Esophagus mucosa (tissue), 1 donor: Measurements from ENCODE around the gene SLC13A4. TPM values are rescaled to one million over a fixed set of nuclear protein-coding genes. Genes with fewer than 3 reads are reported as not detected.
"Not testable (repeated sequence)": the region's sequence is repeated elsewhere in the genome, so short reads cannot be mapped to it uniquely, and the experiment has no call there.

ENCODE experiments used
- ATAC-seq: fragments of 200-7000 bp; cut with Tn5 transposase; one replicate; pipeline ENCODE4 v1.9.1; 2020
- total RNA-seq: library from RNA; stranded (reverse); gene quantifications from one replicate; pipeline ENCODE4 v1.2.4, GENCODE V29; 2023
- donor health status: DM: yes; HTN: yes; CAD: no.

Gene SLC13A4
- total RNA-seq, 1 donor from 2014 or later = 3.0 TPM

- no peak for ATAC-seq
These were observed 10.3 kb downstream of the SLC13A4 start for GRCh38 chr7:135717693-135718092.

GRCh38 chr7:135716677-135717238 is 11.2 kb downstream of the SLC13A4 start:
- ATAC-seq = peak; percentile 50

DNA sequence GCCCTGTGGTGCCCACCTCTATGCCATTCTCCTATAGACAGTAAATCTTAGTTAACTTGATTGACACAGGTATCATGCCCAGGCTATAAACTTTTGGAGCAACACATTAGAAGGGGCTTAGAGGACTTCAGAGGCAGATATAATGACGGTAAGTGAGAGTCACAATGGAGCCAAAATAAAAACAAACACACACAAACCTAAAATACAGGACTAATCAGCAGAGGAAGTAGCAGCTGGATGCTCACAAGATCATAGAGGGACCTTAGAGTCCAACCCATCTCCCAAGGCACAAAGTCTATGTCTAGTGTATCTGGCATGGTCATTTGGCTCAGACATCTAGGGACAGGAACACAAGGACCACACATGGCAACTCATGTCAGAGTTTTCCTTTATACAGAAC is 12.3 kb downstream of the SLC13A4 start:
- no peak for ATAC-seq

DNA sequence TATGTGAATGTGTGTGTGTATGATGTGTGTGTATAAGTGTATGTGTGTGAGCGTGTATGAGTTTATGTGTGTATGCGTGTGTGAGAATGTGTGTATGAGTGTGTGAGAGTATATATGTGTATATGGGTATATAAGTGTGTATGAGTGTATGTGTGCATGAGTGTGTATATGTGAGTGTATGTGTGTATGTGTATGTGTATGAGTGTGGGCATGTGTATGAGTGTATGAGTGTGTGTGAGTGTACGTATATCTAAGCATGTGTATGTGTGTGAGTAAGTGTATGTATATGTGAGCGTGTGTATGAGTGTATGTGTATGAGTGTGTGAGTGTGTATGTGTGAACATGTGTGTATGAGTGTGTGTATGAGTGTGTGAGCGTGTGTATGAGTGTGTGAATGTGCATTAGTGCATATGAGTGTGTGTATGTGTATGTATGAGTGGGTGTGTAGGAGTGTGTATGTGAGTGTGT is 12.9 kb downstream of the SLC13A4 start:
- no peak for ATAC-seq

GRCh38 chr7:135714534-135715009 is 13.4 kb downstream of the SLC13A4 start:
- ATAC-seq = peak; percentile 73

GRCh38 chr7:135713836-135714470 is 14.0 kb downstream of the SLC13A4 start:
- ATAC-seq = peak; percentile 34

DNA sequence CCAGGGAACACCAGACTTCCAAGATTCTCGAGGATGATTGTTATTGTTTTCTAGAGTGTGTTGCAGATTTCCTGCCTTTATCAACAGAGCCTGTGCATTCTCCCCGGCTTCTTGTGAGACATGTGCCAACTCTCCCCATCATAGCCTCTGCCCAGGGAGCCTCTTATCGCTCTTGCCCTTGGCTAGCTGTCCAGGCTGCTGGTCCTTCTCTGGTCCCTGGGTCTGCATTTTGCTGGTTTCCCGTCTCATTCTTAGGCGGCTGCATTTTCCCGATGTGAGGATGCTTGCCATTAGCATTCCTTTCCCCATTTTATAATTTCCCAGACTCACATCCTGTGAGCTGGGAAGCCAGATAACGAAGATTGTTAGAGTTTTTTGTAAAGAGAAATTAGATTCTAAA is 15.2 kb downstream of the SLC13A4 start:
- no peak for ATAC-seq

DNA sequence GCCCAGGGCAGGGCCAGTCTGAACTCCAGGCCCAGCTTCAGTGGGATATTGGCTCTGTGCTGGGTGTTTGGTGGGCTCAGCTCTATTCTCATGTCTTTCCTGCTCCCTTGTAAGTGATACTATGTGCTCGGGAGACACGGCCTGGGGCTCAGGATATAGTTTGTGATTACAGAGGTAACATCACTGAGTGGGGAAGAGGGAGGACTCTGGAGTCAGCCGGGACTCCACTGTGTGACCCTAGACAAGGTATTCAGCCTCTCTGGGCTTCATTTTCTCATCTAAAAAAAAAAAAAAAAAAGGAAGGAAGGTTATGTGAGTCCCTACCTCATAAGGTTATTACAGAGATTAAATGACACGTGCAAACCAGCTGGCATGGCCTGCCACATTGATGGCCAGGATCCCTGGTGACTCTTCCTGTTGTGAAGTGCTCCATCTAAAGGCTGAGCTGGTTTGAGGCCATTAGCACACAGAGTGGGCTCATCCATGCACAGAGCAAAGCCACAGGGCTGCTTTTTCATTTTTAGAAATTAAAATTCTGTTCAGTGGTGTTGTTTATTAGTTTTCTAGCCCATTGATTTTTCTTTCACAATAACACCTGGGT is 15.7 kb downstream of the SLC13A4 start:
- no peak for ATAC-seq

GRCh38 chr7:135711139-135711469 is 16.9 kb downstream of the SLC13A4 start:
- no peak for ATAC-seq

DNA sequence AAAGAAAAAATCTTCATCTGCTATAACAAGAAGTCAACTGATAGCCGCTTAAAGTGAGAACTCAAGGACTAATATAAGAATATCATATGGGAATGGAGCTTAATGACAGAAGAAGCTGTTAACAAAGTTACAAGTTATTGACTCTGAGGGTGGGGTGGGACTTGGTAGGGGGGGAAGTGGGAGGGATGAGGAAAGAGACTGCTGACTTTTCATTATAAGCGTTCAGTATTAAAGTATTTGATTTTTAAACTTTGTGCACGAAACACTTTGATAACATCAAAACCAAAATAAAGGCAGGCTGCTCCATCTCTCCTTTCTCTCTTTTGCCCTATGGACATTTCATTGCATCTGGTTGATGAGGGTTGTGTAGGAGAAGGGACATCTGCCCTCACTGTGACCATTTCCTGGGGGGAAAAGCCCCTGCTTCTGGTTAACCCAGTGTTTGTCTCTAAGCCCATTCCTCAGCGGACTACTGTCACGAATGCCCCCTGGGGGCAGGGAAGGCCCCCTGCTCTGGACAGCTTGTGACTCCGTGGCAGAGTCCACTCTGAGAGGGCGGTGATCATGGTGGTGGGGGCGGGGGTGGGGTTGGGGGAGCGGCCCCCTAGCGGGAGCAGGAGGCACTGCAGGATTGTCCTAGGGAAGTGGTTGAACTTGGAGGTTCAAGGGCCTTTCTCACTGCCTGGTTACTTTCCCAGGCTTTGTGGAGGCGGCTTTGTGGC is 17.4 kb downstream of the SLC13A4 start:
- ATAC-seq = no peak

DNA sequence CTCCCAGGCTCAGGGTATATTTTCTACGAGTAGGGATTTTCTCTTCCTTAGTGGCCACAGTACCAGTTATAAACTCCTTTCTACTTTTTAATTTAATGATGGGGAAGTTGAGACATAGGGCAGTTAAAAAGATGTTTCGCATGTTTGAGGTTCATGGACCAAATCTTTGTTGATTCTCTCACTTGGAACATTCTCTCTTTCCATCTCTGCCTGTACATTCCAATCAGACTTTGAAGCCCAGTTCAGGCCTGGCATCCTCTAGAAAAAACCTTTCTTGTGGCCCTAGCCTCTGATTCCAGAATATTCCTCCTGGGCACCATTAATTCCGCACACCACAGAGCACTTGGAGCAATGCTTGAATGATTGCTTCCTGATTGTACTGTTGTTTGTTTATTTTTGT is 18.5 kb downstream of the SLC13A4 start:
- no peak for ATAC-seq

- ATAC-seq = no peak
These were observed 19.9 kb downstream of the SLC13A4 start for GRCh38 chr7:135708041-135708440.

DNA sequence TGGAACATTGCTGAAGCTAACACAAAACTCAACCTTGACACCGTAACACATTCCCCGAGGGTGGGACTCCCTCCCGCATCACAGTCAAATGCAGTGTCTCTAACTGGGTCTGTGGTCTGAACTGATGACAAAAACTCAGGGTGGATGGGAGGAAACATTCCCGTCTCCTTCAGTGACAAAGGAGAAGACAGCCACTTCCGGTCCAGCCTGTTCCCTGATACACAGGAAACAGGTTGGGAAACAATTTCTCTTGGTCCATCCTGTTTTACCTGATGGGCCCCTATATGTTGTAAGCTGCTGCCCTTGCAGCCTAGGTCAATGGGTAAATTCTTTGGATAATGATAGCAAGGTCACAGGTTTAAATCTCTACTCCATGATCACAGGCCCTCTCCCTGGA is 20.4 kb downstream of the SLC13A4 start:
- ATAC-seq = peak; percentile 77

DNA sequence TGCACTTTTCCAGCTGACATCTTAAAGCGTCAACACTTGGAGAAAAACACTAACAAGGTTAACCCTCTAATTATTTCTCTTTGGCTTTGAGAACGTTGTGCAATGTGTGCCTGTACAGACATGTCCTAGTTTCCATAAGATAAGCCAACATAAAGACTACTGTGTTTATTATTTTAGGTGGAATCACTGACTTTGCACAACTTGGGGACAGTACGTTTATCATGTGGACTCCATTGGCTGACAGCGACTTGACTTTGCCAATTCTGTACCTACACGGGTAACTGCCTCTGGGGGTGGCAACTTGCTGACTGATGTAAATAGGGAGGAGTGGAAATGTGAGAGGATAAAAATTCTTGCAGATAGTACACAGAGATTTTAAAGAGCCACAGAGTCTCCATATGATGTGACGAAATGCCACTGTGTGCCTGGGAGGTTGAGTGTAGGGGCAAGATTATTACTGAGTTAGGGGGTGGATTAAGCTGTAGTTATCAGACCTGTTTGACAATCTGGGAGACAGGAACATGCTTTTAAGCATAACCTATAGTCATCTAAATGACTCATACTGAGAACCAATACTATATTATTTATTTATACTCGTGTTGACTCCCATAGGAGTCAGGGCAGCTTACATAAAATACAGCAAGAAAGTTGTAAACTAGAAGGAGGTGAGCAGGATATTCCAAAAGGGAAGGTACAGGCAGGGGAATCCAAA is 21.0 kb downstream of the SLC13A4 start:
- peak; percentile 91 for ATAC-seq

DNA sequence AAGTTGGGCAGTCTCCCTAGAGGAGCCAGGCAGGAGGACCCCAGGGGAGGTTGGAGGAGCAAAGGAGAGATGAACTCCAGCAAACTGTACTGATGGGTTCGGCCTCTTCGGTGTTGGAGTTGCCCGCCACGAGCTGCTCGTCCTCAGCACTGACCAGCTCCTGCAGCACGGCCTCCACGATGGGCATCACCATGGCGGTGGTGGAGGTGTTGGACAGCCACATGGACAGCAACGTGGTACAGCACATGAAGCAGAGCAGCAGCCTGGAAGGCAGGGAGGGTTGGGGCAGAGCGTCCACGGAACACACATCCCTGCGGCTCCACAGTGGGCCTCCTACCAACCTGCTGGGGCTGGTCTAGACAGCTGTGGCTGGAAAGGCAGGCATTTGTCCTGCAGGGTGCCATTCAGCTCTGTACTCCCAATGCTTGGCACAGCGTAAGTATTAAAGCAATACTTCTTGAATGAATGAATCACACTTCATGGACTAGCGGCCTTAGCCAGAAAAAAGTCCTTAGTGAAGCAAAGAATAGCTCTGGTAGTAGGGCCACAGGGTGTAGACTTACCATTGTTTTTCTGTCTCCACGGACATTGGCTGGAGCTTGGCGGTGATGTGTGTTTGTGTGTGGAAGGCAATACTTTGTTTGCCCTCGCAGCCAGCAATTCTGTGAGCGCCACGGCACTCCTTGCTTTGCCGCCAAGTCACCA is 21.8 kb downstream of the SLC13A4 start:
- peak; percentile 77 for ATAC-seq

- ATAC-seq = no peak
These were observed 23.3 kb downstream of the SLC13A4 start for GRCh38 chr7:135704698-135705097.

GRCh38 chr7:135704074-135704473 is 23.9 kb downstream of the SLC13A4 start:
- ATAC-seq = no peak

- peak; percentile 54 for ATAC-seq
These were observed 30.5 kb downstream of the SLC13A4 start for GRCh38 chr7:135697276-135698049.

- ATAC-seq = no peak
These were observed 34.4 kb downstream of the SLC13A4 start for GRCh38 chr7:135693558-135693957.

- ATAC-seq = not testable (repeated sequence)
These were observed 35.4 kb downstream of the SLC13A4 start for GRCh38 chr7:135692606-135693005.

DNA sequence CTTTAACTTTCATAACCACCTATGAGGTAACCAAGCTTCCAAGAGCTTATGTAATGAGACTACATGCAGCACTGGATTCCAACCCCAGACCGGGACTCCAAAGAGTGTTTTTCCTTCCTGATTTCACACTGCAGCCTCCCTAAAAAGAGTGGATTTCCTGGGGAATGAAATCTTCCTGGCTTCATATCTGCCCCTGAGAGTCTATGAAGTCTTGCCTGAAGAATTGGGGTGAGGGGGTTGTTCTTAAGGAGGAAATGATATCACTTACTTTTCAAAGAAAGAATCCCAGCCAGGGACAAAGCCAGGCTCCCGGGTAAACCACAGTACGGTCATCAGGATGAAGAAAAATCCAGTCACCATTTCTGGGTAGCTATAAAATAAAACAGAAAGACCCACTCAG is 35.9 kb downstream of the SLC13A4 start:
- ATAC-seq = no peak
